GM21529 (cell line): ENCODE measurements around the gene MIER3.
A peak's percentile ranks its signal among the peaks of the same experiment; 100 is the strongest.
"Not testable (repeated sequence)": the region's sequence is repeated elsewhere in the genome, so short reads cannot be mapped to it uniquely, and the experiment has no call there.

ENCODE experiments used
- ATAC-seq: cut with Tn5 transposase; IDR thresholded peaks from one replicate; pipeline ENCODE4 v1.9.1; 2021; ENCODE audit not compliant: unreplicated experiment

MIER3 gene

GRCh38 chr5:56951946-56952691, at the start of gene MIER3:
TSS of gene MIER3 (minus strand) at chr5:56952123. CDS start at chr5:56952102, 21 bp downstream.
- peak; percentile 91 for ATAC-seq

DNA sequence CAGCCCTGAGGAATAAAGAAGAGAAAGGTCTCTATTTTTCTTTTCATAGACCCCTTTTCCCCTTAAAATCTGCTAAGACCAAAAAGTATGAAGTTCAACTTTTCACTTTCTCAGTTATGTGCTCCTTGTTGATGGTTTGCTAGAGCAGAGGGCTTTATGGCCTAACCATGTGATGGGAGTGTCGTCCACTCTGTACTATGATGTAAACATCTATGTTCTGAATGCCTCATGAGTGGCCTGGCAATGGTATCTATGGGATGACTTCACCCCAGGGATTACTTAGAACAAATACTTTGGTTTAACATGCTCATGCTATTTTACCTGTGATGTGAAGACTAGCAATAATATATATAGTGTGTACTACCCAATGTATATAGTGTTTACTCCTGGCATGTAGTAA, 43.7 kb upstream of the MIER3 start:
- ATAC-seq: no peak

DNA sequence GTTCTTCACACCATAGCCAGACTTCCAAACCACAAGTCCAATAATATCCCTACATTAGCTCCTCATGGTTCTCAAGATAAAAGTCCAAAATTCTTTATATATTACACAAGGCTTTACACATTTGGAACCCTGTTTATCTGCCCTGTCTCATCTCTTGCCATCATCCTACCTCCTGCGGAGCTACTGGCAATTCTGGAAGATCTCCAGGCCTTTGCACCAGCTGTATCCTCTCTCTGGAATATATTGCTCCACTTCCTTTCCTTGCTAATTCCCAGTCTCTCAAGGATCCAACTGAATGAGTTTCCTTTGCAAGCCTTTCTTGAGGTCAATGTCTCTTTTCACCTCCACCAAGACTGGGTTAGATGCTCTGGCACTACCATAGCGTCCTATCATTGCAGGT, 41.3 kb upstream of the MIER3 start:
- ATAC-seq: no peak

DNA sequence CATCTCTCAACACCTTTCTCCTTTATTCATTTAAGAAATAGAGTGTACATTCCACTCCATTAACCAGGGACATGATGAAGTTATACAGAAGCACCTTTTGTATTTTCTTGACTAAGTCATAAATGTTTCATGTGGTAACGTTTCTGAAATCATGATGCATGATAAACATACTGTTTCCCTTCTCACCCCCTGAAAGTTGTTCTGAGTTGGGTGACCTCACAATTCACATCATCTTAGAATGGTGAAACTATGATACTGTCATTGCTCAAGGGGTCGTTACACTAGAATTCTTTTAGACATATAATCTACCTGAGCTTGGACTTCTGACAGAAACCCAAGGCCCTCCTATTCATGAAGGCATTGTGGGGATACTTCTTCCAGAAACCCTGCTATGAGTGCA, 37.8 kb upstream of the MIER3 start:
- ATAC-seq: no peak

GRCh38 chr5:56988490-56988889, 36.6 kb upstream of the MIER3 start:
- ATAC-seq: no peak

DNA sequence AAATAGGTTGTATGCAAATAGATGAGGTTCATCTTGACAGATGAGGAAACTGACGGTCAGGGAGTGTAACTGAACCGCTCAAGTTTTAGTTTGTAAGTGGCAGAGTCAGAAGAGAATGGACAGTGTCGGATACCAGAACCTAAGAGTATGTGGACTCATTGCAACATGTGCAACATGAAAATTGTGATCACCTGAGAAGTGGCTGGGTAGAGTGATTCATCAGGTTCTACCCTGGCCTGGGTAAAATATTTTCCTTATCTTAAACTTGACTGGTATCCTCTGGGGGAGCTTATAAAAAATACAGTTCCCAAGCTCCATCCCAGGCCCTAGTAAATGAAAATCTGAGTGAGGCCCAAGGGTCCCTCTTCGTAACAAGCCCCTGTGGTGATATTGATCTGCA, 35.2 kb upstream of the MIER3 start:
- ATAC-seq: no peak

- peak; percentile 41 for ATAC-seq
Observed at GRCh38 chr5:56986626-56986947, 34.7 kb upstream of the MIER3 start.

DNA sequence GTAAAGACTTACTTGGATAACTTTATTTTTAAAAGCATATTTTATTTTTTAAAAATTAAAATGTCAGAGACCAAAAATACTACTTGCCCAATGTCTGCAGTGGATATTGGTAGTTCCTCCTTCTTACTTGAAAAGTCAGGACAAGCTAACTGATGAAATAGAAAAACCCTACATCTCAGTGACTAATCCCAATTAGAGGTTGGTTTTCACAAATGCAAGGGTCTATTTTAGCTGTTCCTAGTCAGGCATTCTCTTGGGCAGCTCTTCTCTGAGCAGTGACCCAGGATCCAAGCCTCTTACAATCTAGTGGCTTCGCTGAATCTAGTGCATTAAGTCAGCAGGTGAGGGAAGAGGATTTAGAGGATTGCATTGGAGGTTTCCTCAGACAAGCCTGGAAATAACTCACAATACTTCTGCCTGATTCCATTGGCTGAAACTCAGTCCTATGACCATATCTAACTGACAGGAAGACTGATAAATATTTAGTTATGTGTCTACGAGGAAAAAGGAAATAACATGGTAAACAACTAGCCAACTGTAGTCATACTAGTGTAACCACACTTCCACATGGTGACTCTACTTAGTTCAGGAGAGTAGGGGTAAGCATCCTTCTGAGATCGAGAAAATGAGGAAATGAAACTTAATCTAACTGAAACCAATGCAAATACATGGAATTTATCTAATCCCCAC, 34.2 kb upstream of the MIER3 start:
- ATAC-seq: peak; percentile 54

GRCh38 chr5:56984445-56984844, 32.5 kb upstream of the MIER3 start:
- no peak for ATAC-seq

- peak; percentile 54 for ATAC-seq
Observed at GRCh38 chr5:56983593-56984361, 31.9 kb upstream of the MIER3 start.

GRCh38 chr5:56981548-56982315, 29.8 kb upstream of the MIER3 start:
- no peak for ATAC-seq

- no peak for ATAC-seq
Observed at GRCh38 chr5:56979968-56980367, 28.0 kb upstream of the MIER3 start.

- ATAC-seq: not testable (repeated sequence)
Observed at GRCh38 chr5:56979526-56979925, 27.6 kb upstream of the MIER3 start.

- ATAC-seq: no peak
Observed at GRCh38 chr5:56977822-56978221, 25.9 kb upstream of the MIER3 start.

DNA sequence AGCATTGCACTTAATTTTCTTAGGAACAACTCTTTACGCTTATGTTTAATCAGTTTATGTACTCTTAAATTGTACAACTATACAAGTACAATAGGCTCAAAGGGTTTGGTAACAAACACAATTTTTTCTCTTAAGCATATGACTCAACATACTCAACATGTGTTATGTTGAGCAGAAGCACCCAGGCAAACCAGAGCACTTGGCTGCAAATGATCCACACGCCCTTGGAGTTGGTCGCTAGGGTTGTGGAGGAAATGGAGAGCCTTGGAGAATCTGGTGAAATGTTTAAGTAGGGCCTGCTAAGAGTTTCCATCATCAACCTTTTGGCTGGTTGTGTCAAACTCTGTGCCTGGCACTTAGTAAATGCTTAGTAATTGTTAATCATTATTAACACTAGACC, 25.1 kb upstream of the MIER3 start:
- ATAC-seq: no peak

DNA sequence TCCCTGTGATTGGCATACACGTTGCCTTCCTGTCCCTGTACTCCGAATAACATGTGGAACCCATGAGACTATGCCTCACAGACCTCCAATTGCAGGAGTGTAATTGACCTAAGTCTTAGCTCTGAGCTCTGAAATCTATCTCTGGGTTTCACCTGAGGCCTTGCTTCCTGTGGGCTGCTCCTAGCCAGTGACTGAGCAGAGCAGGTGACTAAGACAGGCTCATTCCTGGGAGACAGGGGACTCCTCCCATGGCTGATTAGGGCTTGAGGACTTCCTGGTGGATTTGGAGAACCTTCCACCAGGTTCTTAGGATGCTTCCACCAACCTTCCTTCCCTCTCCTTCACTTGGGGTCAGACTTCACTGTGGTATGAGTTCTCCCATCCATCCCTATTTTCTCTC, 22.3 kb upstream of the MIER3 start:
- no peak for ATAC-seq

GRCh38 chr5:56973473-56973872, 21.6 kb upstream of the MIER3 start:
- ATAC-seq: no peak

DNA sequence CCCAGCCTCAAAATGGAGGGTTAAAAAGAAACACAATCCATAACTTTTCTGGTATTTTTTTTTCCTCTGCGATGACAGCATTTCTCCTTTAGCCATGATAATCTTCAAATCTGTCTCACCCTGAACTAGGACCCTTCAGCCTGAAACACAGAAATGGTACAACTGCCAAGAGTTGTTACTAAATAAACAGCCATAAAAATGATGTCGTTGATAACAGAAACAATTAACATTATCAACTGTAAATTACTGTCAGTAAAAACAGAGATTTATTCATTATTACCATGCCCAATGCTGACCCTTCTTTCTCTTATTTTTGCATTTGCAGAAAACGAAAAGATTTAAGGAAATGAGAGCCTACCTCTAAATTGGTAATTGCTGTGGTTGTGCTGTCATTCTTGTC, 19.4 kb upstream of the MIER3 start:
- no peak for ATAC-seq

DNA sequence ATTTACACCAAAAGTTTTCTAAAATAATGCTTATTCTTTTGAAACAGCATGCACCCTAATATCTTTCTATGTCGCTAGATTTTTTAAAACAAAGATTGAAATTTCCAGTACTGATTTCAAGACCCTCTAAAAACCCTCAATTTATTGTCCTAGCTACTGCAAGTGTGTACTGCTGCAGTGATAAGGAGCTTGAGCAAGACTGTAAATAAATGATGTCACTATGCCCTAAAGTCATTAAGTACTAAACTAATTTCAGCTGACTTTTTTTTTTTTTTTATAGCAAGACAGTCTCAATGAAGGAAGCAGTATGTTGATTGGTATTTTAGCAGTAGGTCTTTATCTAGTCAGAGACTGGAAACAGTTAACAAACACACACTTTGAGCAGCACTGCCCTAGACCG, 12.2 kb upstream of the MIER3 start:
- no peak for ATAC-seq

DNA sequence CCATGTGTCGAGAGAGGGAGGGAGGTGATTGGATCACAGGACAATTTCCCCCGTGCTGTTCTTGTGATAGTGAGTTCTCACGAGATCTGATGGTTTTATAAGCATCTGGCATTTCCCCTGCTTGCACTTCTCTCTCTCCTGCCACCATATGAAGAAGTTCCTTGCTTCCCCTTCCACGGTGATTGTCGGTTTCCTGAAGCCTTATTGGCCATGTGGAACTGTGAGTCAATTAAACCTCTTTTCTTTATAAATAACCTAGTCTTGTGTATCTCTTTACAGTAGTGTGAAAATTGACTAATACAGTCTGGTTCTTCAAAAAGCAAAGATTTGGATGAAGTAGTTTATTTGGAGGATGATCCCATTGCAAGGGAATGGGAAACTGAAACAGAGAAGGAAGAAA, 11.3 kb upstream of the MIER3 start:
- ATAC-seq: no peak

GRCh38 chr5:56962286-56962685, 10.4 kb upstream of the MIER3 start:
- ATAC-seq: no peak
